Measurements from ENCODE around the gene GPT2.

DNA sequence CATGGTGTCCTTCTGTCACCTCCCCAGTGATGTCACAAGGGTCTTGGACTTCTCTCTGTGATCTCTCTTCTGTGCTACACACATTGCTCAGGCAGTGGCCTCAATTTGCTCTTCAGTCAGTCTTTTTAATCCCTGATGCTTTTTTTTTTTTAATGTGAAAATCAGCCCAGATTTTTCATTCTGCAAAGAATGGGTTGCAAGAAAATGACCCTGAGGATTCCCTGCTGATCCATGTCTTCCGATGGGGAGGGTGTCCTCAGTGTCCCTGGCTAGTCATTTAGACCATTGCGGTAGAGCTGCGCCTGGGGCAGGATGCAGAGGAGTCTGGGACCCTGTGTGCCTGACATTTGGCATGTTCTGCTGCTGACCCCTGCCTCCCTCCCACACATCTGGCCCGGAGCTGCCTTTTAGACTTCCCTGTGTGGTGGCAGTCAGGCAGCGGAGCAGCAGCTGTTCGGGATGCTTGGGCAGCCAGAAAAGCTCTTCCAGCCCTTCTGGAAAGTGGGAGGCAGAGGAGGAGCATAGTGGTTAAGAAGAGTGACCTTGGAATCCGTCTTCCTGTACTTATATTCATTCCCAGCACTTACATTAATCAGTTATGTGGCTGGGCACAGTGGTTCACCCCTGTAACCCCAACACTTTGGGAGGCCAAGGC is 12.3 kb downstream of the GPT2 start:
- TF ChIP-seq, protein P1, sequence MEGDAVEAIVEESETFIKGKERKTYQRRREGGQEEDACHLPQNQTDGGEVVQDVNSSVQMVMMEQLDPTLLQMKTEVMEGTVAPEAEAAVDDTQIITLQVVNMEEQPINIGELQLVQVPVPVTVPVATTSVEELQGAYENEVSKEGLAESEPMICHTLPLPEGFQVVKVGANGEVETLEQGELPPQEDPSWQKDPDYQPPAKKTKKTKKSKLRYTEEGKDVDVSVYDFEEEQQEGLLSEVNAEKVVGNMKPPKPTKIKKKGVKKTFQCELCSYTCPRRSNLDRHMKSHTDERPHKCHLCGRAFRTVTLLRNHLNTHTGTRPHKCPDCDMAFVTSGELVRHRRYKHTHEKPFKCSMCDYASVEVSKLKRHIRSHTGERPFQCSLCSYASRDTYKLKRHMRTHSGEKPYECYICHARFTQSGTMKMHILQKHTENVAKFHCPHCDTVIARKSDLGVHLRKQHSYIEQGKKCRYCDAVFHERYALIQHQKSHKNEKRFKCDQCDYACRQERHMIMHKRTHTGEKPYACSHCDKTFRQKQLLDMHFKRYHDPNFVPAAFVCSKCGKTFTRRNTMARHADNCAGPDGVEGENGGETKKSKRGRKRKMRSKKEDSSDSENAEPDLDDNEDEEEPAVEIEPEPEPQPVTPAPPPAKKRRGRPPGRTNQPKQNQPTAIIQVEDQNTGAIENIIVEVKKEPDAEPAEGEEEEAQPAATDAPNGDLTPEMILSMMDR (conservative IDR thresholded peaks at IDR 0.05; ENCODE audit: low read depth, low read length) = no peak
- no peak for TF ChIP-seq EZH2phosphoT487 (IDR thresholded peaks at IDR 0.05; ENCODE audit: borderline replicate concordance, low read length)

Measured in PC-3 (cell line).